Uterus (tissue), 4 donors: Measurements from ENCODE around the gene ADGRF5. TPM values are rescaled to one million over a fixed set of nuclear protein-coding genes. Genes with fewer than 3 reads are reported as not detected.
"Not testable (repeated sequence)": the region's sequence is repeated elsewhere in the genome, so short reads cannot be mapped to it uniquely, and the experiment has no call there.

Experiments used
- DNase-seq, 2 donors: peaks; one replicate each; pipeline ENCODE4 v3.0.0-alpha.2; 2019 to 2020
- H3K27ac ChIP-seq, 2 donors: fragments of 200-600 bp; sonication (generic); 1 replicate in 1 of 2; 2 replicates in 1 of 2; pipeline ENCODE4 v1.5.1; 2016 to 2018
- H3K27me3 ChIP-seq, 2 donors: fragments of 200-600 bp; sonication (generic); one replicate each; pipeline ENCODE4 v1.5.1; 2018 to 2019; ENCODE audit warnings: control low read depth in 1 of 2
- H3K36me3 ChIP-seq, 2 donors: fragments of 200-600 bp; sonication (generic); one replicate each; pipeline ENCODE4 v1.5.1; 2019; ENCODE audit warnings: control low read depth in 1 of 2
- H3K4me1 ChIP-seq, 2 donors: fragments of 200-600 bp; sonication (generic); one replicate each; pipeline ENCODE4 v1.5.1; 2018 to 2019; ENCODE audit warnings: control low read depth in 1 of 2
- H3K4me3 ChIP-seq, 2 donors: fragments of 200-600 bp; sonication (generic); 1 replicate in 1 of 2; 2 replicates in 1 of 2; pipeline ENCODE4 v1.5.1; 2018 to 2019; ENCODE audit warnings: mild to moderate bottlenecking in 1 of 2
- H3K9me3 ChIP-seq, 2 donors: fragments of 200-600 bp; sonication (generic); one replicate each; pipeline ENCODE4 v1.5.1; 2019; ENCODE audit warnings: control low read depth in 1 of 2
- CTCF ChIP-seq, 4 experiments: fragments of 200-600 bp in 2 of 4; fragments of 450-650 bp in 2 of 4; sonication (generic) in 2 of 4; IDR thresholded peaks; one replicate each; pipeline ENCODE4 v1.5.1; 2016 to 2019; ENCODE audit warnings: antibody characterized with exemption in 4 of 4, mild to moderate bottlenecking in 2 of 4, moderate library complexity in 1 of 4
- POLR2A ChIP-seq, 2 donors: fragments of 450-650 bp; IDR thresholded peaks; one replicate each; pipeline ENCODE4 v1.6.1; 2016; ENCODE audit warnings: antibody characterized with exemption in 2 of 2, mild to moderate bottlenecking in 1 of 2, moderate library complexity in 1 of 2
- intact Hi-C: fragments of 100-400 bp; cut with DNase I; formaldehyde crosslinking; loops from one replicate; pipeline ENCODE4 v1.15.1; 2023; ENCODE audit warnings: low total_unique reads
- total RNA-seq, 4 donors: library from RNA; depleted of rRNA in 3 of 4; stranded (reverse); fragments of >200 nt in 3 of 4; gene quantifications; one replicate each; pipeline versions ENCODE4 v1.1.0 to v1.2.4, GENCODE V29; 2014 to 2023
- donor health status: DM: yes; HTN: yes; CAD: no.

ADGRF5 gene
- total RNA-seq, 4 donors from 2014 or later = 21.5 to 51.2 (median 35.9) TPM

- intact Hi-C loops = no loop called here
- no peaks in the 10 kb centered on the region for H3K36me3 ChIP-seq
- H3K4me1 ChIP-seq = no peaks in the 10 kb centered on the region
- DNase-seq = no peak
- no peak overlapping the region for H3K4me3 ChIP-seq
- TF ChIP-seq POLR2A (IDR thresholded peaks at IDR 0.05) (no peak), CTCF (IDR thresholded peaks at IDR 0.05) (no peak)
- no peaks in the 10 kb centered on the region for H3K9me3 ChIP-seq
- no peak overlapping the region for H3K27ac ChIP-seq
- H3K27me3 ChIP-seq = no peaks in the 10 kb centered on the region
Measured at GRCh38 chr6:46838033-46838432, 83.7 kb downstream of the ADGRF5 start.

GRCh38 chr6:46834991-46835390 lies 86.7 kb downstream of the ADGRF5 start:
- intact Hi-C loops, H3K36me3 ChIP-seq, H3K27ac ChIP-seq, H3K27me3 ChIP-seq, H3K4me1 ChIP-seq, DNase-seq, H3K9me3 ChIP-seq, H3K4me3 ChIP-seq: not testable (repeated sequence)

GRCh38 chr6:46834257-46834916 lies 87.4 kb downstream of the ADGRF5 start:
- H3K36me3 ChIP-seq, H3K27me3 ChIP-seq, DNase-seq, intact Hi-C loops, H3K4me3 ChIP-seq, H3K9me3 ChIP-seq, H3K4me1 ChIP-seq, H3K27ac ChIP-seq: not testable (repeated sequence)

GRCh38 chr6:46832816-46833215 lies 88.9 kb downstream of the ADGRF5 start:
- H3K4me1 ChIP-seq = no peaks in the 10 kb centered on the region
- H3K36me3 ChIP-seq = no peaks in the 10 kb centered on the region
- H3K27me3 ChIP-seq = no peaks in the 10 kb centered on the region
- no peak overlapping the region for H3K4me3 ChIP-seq
- no peak overlapping the region for H3K27ac ChIP-seq
- TF ChIP-seq CTCF (IDR thresholded peaks at IDR 0.05) = no peak
- no peak for TF ChIP-seq POLR2A (IDR thresholded peaks at IDR 0.05)
- no peaks in the 10 kb centered on the region for H3K9me3 ChIP-seq
- intact Hi-C loops = no loop called here
- DNase-seq = no peak

- Histone ChIP-seq H3K27me3 (no peaks in the 10 kb centered on the region), H3K4me3 (no peak overlapping the region), H3K27ac (no peak overlapping the region), H3K36me3 (no peaks in the 10 kb centered on the region), H3K4me1 (no peaks in the 10 kb centered on the region), H3K9me3 (no peaks in the 10 kb centered on the region)
- DNase-seq = no peak
- intact Hi-C loops = no loop called here
- TF ChIP-seq POLR2A (IDR thresholded peaks at IDR 0.05) = no peak
- no peak for TF ChIP-seq CTCF (IDR thresholded peaks at IDR 0.05)
Measured at GRCh38 chr6:46828939-46829338, 92.8 kb downstream of the ADGRF5 start.

- Histone ChIP-seq H3K36me3 (no peaks in the 10 kb centered on the region), H3K4me3 (no peak overlapping the region), H3K9me3 (no peaks in the 10 kb centered on the region), H3K27ac (no peak overlapping the region), H3K4me1 (no peaks in the 10 kb centered on the region), H3K27me3 (no peaks in the 10 kb centered on the region)
- intact Hi-C loops = no loop called here
- no peak for TF ChIP-seq POLR2A (IDR thresholded peaks at IDR 0.05)
- no peak for TF ChIP-seq CTCF (IDR thresholded peaks at IDR 0.05)
- no peak for DNase-seq
Measured at GRCh38 chr6:46821458-46821881, 100.3 kb downstream of the ADGRF5 start.
